Effector CD4-positive, alpha-beta T cell (primary cell): ENCODE data around the gene UNC5A.
"Not testable (repeated sequence)": the region's sequence is repeated elsewhere in the genome, so short reads cannot be mapped to it uniquely, and the experiment has no call there.

Source experiments
- DNase-seq: peaks from one replicate; pipeline ENCODE4 v3.0.0-alpha.2; 2020

Gene UNC5A

GRCh38 chr5:176866707-176867310 is 56.5 kb downstream of the UNC5A start:
- no peak for DNase-seq

- no peak for DNase-seq
Measured at GRCh38 chr5:176868126-176868525, 57.8 kb downstream of the UNC5A start.

GRCh38 chr5:176868731-176869130 is 58.4 kb downstream of the UNC5A start:
- no peak for DNase-seq

GRCh38 chr5:176869501-176870109 is 59.2 kb downstream of the UNC5A start:
- DNase-seq = no peak

GRCh38 chr5:176870110-176870591 is 59.8 kb downstream of the UNC5A start:
- no peak for DNase-seq

GRCh38 chr5:176870644-176871043 is 60.3 kb downstream of the UNC5A start:
- not testable (repeated sequence) for DNase-seq

- DNase-seq = not testable (repeated sequence)
Measured at GRCh38 chr5:176872586-176872985, 62.2 kb downstream of the UNC5A start.

- DNase-seq = not testable (repeated sequence)
Measured at GRCh38 chr5:176873011-176873410, 62.7 kb downstream of the UNC5A start.

GRCh38 chr5:176873541-176874172 is 63.3 kb downstream of the UNC5A start:
- DNase-seq = no peak

GRCh38 chr5:176874198-176874780 is 63.9 kb downstream of the UNC5A start:
- DNase-seq = no peak

GRCh38 chr5:176875014-176875550 is 64.7 kb downstream of the UNC5A start:
- DNase-seq = no peak

- no peak for DNase-seq
Measured at GRCh38 chr5:176875783-176876505, 65.6 kb downstream of the UNC5A start.

GRCh38 chr5:176876506-176877431 is 66.4 kb downstream of the UNC5A start:
- no peak for DNase-seq

GRCh38 chr5:176877793-176878331 is 67.5 kb downstream of the UNC5A start:
- DNase-seq = no peak

GRCh38 chr5:176878463-176878862 is 68.1 kb downstream of the UNC5A start:
- DNase-seq = no peak

- DNase-seq = no peak
Measured at GRCh38 chr5:176878906-176879662, 68.7 kb downstream of the UNC5A start.

- no peak for DNase-seq
Measured at GRCh38 chr5:176879663-176880361, 69.5 kb downstream of the UNC5A start.

- DNase-seq = no peak
Measured at GRCh38 chr5:176880366-176881020, 70.1 kb downstream of the UNC5A start.

GRCh38 chr5:176881021-176881749 is 70.8 kb downstream of the UNC5A start:
- DNase-seq = no peak
